Heart left ventricle (tissue), 13 donors: Measurements from ENCODE around the gene MBP.

Source experiments
- CTCF ChIP-seq, 12 donors: fragments of 200-600 bp; sonication (generic) in 4 of 12; IDR thresholded peaks; one replicate each; pipeline versions ENCODE4 v1.5.0 to v1.8.0; 2018 to 2022; ENCODE audit warnings: antibody characterized with exemption in 12 of 12, mild to moderate bottlenecking in 5 of 12
- POLR2A ChIP-seq, 2 donors: fragments of 450-650 bp; IDR thresholded peaks; one replicate each; pipeline ENCODE4 v1.6.1; 2017; ENCODE audit warnings: antibody characterized with exemption in 2 of 2, mild to moderate bottlenecking in 2 of 2, moderate library complexity in 2 of 2
- donor health status: ischemic (EF 13 %, LVEDD 7.1; RV severe dilation, severe dysfunction).
- donor health status: DM: no; HTN: yes; CAD: no.
- donor health status: DM: no; HTN: no; CAD: no.
- donor health status: ischemic (EF 25% LVEDD 6.9; RV normal size, moderate dysfunction).
- donor health status: ischemic (EF 25% LVEDD 5.7; RV mildly dilated, moderate dysfunction).
- donor health status: ischemic (EF 35%, LVEDD 5.7; RV mildly dilated, moderate dysfunction).
- donor health status: nonischemic (EF 11% LVEDD 7.7; RV severe dilation, severe dysfunction).
- donor health status: DM: yes; HTN: yes; CAD: no.
- donor health status: PGD.
- donor health status: ischemic (EF 29% LVEDD 5.4; RV normal size, mild dysfunction).
- donor health status: nonischemic (EF 23%, LVEDD 6.1; RV moderate dilation, normal function).

DNA sequence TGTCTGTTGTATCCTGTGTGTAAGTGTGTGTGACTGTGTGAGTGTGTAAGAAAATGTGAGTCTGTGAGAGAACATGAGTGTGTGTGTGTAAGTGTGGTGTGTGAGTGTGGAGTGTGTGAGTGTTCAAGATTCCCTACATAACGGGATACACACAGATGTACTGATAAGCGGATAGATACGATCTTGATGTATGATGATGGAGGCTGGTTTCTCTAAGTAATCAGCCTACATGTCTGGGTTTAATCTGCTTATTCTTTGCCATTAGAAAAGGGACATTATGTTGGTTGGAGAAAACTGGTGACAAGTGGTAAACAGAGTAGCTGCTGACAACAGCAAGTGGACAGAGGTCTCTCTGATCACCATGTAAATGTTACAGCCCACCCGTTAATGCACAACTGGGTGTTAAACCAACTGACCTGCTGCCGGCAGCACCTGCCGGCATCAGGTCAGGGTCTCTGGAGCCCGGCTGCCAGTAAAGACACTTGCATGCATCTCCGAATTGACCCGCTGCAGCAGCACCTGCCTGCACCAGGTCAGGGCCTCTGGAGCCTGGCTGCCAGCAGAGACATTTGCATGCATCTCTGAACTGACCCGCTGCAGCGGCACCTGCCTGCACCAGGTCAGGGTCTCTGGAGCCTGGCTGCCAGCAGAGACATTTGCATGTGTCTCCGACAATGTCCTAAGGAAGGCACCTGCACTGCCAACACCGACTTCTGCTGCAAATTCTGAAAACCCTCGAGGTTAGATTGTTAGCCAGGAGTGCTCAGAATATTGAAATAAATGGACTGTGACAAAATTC lies 87.5 kb downstream of the MBP start:
- TF ChIP-seq CTCF (IDR thresholded peaks at IDR 0.05) (no peak), POLR2A (IDR thresholded peaks at IDR 0.05) (no peak)
